BE2C (cell line): ENCODE results near the gene BRMS1L.

Experiments used
- DNase-seq: peaks from one replicate; pipeline ENCODE4 v3.0.0-alpha.2; 2020
- H3K27me3 ChIP-seq: fragments of 250-450 bp; sonication (Bioruptor Pico); 2 replicates; pipeline ENCODE4 v1.5.1; 2020; ENCODE audit warnings: mild to moderate bottlenecking
- H3K36me3 ChIP-seq: fragments of 250-450 bp; sonication (Bioruptor Pico); 2 replicates; pipeline ENCODE4 v1.5.1; 2020; ENCODE audit warnings: mild to moderate bottlenecking
- H3K4me1 ChIP-seq: fragments of 250-450 bp; sonication (Bioruptor Pico); 2 replicates; pipeline ENCODE4 v1.5.1; 2020
- H3K4me3 ChIP-seq: 2 replicates; pipeline ENCODE4 v1.5.1; 2011; ENCODE audit warnings: low read depth, low read length
- H3K9me3 ChIP-seq: fragments of 250-450 bp; sonication (Bioruptor Pico); 2 replicates; pipeline ENCODE4 v1.5.1; 2020
- CTCF ChIP-seq: IDR thresholded peaks from 2 replicates; pipeline ENCODE4 v1.5.1; 2012; ENCODE audit warnings: mild to moderate bottlenecking, low read depth, low read length

The BRMS1L gene

GRCh38 chr14:35883677-35884293, 57.6 kb downstream of the BRMS1L start:
- Histone ChIP-seq H3K4me3 (no peak overlapping the region), H3K4me1 (no peaks in the 10 kb centered on the region; the same call in 1 of the 2 replicates), H3K27me3 (peaks cover 14% of the 10 kb centered on the region), H3K36me3 (no peaks in the 10 kb centered on the region), H3K9me3 (no peaks in the 10 kb centered on the region)
- peak; percentile 86 for TF ChIP-seq CTCF
- peak; percentile 25 for DNase-seq

GRCh38 chr14:35890308-35890707, 64.2 kb downstream of the BRMS1L start:
- no peak for TF ChIP-seq CTCF
- no peak for DNase-seq
- peaks cover 18% of the 10 kb centered on the region for H3K27me3 ChIP-seq
- H3K4me1 ChIP-seq = no peaks in the 10 kb centered on the region
- H3K4me3 ChIP-seq = no peak overlapping the region
- H3K9me3 ChIP-seq = no peaks in the 10 kb centered on the region
- H3K36me3 ChIP-seq = no peaks in the 10 kb centered on the region

GRCh38 chr14:35895256-35895655, 69.1 kb downstream of the BRMS1L start:
- 0 out of 2 replicates have a peak, but pooled peaks cover 5% of the 10 kb centered on the region for H3K27me3 ChIP-seq
- no peaks in the 10 kb centered on the region for H3K9me3 ChIP-seq
- H3K4me3 ChIP-seq = no peak overlapping the region
- no peak for TF ChIP-seq CTCF
- no peaks in the 10 kb centered on the region for H3K36me3 ChIP-seq
- DNase-seq = no peak
- no peaks in the 10 kb centered on the region for H3K4me1 ChIP-seq

- TF ChIP-seq CTCF = no peak
- H3K27me3 ChIP-seq = 0 out of 2 replicates have a peak, but pooled peaks cover 5% of the 10 kb centered on the region
- H3K9me3 ChIP-seq = no peaks in the 10 kb centered on the region
- no peaks in the 10 kb centered on the region for H3K36me3 ChIP-seq
- no peak overlapping the region for H3K4me3 ChIP-seq
- no peak for DNase-seq
- H3K4me1 ChIP-seq = no peaks in the 10 kb centered on the region
These were observed 71.5 kb downstream of the BRMS1L start for GRCh38 chr14:35897616-35898111.

- Histone ChIP-seq H3K27me3 (peaks cover 5% of the 10 kb centered on the region; the same call in 1 of the 2 replicates), H3K4me1 (no peaks in the 10 kb centered on the region), H3K4me3 (no peak overlapping the region), H3K9me3 (no peaks in the 10 kb centered on the region), H3K36me3 (no peaks in the 10 kb centered on the region)
- TF ChIP-seq CTCF = no peak
- DNase-seq = no peak
These were observed 72.2 kb downstream of the BRMS1L start for GRCh38 chr14:35898217-35898775.

GRCh38 chr14:35900741-35901140, 74.6 kb downstream of the BRMS1L start:
- Histone ChIP-seq H3K9me3 (no peaks in the 10 kb centered on the region), H3K27me3 (peaks cover 22% of the 10 kb centered on the region), H3K4me1 (no peaks in the 10 kb centered on the region), H3K36me3 (no peaks in the 10 kb centered on the region), H3K4me3 (no peak overlapping the region)
- no peak for DNase-seq
- no peak for TF ChIP-seq CTCF
